Islet precursor cell (in vitro differentiated cells): ENCODE measurements around the gene RNASEL.

Source experiments
- DNase-seq: peaks from one replicate; pipeline ENCODE4 v3.0.0-alpha.2; 2018

The RNASEL gene

GRCh38 chr1:182600036-182600713 lies 11.1 kb upstream of the RNASEL start:
- no peak for DNase-seq

DNA sequence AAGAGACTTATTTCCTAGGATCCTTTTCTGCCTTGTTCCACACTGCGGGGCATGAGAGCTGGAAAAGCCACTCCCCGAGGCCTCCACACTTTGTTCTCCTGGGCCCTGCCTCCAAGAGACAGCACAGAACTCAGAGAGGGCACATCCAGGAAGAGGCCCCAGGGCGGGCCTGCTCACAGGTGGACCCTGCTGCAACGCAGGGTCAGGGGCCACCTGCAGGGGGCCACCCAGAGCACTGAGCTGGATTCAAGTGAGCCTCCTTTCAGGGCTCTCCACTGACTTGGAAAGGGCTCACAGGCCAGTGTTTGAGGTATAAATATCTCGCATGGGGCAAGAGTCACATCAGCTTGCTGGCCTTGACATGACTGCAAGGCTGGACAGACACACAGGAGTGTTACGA lies 10.3 kb upstream of the RNASEL start:
- peak; percentile 76 for DNase-seq

DNA sequence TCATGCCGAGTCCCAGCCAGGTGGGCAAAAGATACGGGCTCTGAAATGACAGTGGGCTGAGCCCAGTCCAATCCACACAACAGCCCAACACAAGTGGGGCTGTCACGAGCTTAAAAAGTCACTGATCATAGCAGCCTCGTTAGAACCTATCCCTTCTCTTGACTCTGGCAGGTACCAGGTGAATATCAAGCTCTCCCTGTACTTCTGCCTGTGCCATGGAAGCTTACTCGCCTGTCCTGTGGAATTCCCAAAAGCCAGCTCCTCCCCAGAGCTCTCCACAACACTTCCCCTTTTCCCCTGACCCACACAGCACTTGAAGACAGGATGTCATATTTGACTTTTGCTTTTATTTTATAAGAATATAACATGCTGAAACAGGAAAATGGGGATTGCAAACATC lies 9.2 kb upstream of the RNASEL start:
- no peak for DNase-seq

- no peak for DNase-seq
Observed at GRCh38 chr1:182596934-182597333, 7.9 kb upstream of the RNASEL start.

GRCh38 chr1:182595641-182596240 lies 6.7 kb upstream of the RNASEL start:
- DNase-seq, result peak; percentile 81

DNA sequence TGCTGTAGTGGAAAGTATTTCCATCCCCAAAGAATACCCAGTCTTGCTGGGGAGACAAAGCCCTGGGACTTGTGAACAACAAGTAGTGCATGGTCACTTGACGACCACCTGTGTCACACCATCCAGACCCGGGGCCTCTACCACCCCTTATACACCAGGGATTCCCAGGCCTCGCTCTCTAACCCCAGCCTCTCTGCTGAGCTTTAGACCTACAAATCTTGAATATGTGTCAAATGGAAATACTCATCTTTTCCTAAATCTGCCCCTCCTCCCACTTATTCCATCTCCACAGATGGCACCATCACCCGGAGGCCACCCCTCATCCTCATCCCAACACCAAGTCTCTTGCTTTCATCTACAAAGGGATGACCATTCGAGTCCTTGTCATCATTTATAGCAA lies 875 bp upstream of the RNASEL start:
- no peak for DNase-seq

- no peak for DNase-seq
Observed at GRCh38 chr1:182589520-182589919, 464 bp upstream of the RNASEL start.

GRCh38 chr1:182587666-182588499 lies 1.2 kb downstream of the RNASEL start:
- DNase-seq, result no peak

DNA sequence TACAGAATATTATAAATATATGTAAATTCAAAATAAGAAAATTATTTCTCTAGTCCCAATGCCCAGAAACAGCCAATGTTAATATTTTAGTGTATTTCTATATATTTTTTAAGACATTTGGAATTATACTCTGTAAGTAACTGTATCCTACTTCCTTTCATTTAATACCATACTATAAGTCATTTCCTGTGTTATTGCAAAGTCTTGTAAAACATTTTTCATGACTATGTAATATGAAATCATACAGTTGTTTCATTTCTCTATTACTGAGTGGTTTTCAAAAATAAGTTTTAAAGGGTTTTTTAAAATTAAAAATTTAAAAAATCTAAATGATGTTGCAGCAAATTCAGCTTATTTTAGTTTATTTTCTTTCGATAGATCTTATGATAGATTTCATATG lies 2.0 kb downstream of the RNASEL start:
- DNase-seq, result no peak

- DNase-seq, result no peak
Observed at GRCh38 chr1:182586380-182586779, 2.7 kb downstream of the RNASEL start.

- DNase-seq, result no peak
Observed at GRCh38 chr1:182584746-182585145, 4.3 kb downstream of the RNASEL start.

- no peak for DNase-seq
Observed at GRCh38 chr1:182580736-182581135, 8.3 kb downstream of the RNASEL start.

DNA sequence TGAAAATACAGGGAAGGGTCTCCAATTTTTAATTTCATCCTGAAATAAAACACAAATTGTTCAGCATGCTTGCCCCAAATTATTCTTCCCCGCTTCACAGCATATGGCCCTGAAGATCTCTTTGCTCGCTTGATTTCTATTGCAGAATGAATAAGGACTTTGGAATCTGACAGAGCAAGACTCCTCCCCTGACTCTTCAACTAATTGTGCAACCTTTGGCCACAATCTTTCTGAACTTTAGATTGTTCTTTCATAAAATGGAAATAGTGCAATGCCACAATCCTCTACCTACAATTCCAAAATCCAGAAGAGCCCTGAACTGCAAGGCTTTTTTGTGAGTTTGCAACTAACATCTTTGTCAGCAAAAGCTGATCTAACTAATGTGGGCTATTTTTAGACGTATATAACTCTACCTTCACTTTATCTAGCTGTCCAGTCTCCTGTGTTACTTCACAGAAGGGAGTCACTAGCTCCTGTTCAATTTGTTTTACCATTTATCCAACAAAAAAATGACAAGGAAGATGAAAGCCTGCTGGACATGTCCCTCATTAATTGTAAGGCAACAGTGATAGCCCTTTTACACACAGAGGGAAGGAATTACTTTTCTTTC lies 13.4 kb downstream of the RNASEL start:
- DNase-seq, result no peak

DNA sequence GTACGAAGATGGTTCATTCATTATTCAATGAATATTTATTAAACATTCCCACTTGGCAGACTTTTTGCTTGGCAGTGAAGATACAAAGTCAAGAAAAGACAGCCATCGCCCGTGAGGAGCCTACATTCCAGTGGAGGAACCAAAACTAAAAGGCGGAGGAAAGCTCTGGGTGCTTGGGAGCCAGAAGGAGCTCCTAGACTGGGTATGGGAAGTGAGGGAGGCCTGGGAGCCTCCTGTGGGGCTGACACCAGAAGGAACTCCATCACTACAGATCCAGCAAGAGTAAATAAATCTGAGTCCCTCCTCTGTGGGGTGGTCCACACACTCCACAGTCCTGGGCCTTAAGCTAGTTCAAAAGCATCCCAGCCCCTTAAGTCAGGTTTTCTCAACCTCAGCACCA lies 14.9 kb downstream of the RNASEL start:
- no peak for DNase-seq

GRCh38 chr1:182570611-182570970 lies 18.5 kb downstream of the RNASEL start:
- DNase-seq, result no peak

- no peak for DNase-seq
Observed at GRCh38 chr1:182569939-182570610, 19.0 kb downstream of the RNASEL start.

DNA sequence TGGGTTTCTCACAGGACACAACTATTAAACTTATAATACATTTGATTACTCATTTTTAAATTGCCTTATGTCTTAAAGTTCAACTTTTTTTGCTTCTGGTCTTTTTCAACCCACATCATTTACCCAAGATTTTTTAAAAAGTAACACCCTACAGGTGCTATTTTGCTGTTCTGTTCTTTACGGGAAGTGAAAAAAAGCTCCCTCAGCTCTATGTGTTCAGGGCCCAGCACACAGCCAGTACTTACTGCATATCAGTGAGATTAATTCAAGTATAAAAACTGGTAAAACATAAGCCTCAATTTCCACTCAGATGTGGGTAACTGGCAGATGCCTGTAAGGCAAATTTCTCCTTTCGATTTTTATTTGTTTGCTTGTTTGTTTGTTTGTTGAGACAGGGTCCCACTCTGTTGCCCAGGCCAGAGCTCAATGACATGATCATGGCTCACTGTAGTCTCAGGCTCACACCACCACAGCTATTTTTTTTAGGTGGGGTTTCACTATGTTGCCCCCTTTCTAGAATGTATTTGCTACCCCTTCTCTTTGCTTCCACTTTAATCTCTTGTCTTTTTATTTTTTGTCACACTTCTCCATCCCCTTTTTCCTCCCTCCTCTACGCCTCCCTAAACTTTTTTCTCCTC lies 20.3 kb downstream of the RNASEL start:
- no peak for DNase-seq

- no peak for DNase-seq
Observed at GRCh38 chr1:182567629-182568028, 21.4 kb downstream of the RNASEL start.

DNA sequence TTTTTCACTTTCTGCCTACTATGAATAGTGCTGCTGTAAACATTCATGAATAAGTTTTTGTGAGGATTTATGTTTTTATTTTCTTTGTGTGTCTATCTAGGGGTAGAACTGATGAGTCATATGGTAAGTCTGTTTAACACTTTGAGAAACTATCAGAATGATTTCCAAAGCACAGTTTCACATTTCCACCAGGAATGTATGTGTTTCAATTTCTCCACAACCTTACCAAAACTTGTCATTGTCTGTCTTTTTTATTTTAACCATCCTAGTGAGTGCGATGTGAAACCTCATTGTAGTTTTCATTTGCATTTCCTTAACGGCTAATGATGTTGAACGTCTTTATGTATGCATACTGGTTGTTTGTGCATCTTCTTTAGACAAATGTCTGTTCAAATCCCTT lies 23.5 kb downstream of the RNASEL start:
- DNase-seq, result no peak

- no peak for DNase-seq
Observed at GRCh38 chr1:182564406-182565004, 24.6 kb downstream of the RNASEL start.

DNA sequence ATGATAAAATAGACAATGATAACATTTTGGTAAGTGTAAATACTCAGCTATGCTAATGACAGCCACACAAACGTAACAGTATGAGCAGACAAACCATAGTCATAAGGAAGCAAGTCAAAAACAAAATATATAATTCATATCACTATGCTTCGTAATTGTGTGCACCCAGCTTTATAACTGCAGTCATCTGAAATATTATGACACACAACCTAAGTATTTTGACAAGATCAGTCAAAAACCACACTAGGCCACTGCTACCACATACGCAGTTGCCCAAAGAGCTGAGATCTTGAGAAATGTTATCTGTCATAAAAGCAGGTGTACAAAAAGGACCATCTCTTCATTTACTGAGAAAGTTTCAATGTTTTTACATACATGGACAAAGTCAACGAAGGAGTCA lies 26.0 kb downstream of the RNASEL start:
- no peak for DNase-seq

DNA sequence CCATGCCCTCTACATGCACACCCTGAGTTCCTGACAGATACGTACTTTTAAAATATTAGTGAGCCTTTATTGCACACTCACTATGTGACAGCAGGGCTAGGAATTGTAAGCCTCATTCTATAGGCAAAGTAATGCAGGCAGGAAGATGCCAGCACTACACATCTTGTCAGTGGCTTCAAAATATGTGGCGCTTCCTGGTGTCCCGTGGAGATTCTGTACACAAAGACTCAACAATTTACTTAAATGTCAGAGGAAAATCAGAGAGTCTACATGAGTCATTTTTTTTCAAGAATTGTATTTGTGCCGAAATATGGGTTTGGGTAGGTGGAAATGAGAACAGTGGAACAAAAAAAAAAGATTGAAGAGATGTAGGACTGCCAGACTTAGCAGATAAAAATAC lies 27.6 kb downstream of the RNASEL start:
- DNase-seq, result no peak
